ENCODE measurements around the gene PRDM11. TPM values are rescaled to one million over a fixed set of nuclear protein-coding genes. Genes with fewer than 3 reads are reported as not detected.

The PRDM11 gene
- 1 to 10 TPM; 4.1 to 8.3 TPM for total RNA-seq

DNA sequence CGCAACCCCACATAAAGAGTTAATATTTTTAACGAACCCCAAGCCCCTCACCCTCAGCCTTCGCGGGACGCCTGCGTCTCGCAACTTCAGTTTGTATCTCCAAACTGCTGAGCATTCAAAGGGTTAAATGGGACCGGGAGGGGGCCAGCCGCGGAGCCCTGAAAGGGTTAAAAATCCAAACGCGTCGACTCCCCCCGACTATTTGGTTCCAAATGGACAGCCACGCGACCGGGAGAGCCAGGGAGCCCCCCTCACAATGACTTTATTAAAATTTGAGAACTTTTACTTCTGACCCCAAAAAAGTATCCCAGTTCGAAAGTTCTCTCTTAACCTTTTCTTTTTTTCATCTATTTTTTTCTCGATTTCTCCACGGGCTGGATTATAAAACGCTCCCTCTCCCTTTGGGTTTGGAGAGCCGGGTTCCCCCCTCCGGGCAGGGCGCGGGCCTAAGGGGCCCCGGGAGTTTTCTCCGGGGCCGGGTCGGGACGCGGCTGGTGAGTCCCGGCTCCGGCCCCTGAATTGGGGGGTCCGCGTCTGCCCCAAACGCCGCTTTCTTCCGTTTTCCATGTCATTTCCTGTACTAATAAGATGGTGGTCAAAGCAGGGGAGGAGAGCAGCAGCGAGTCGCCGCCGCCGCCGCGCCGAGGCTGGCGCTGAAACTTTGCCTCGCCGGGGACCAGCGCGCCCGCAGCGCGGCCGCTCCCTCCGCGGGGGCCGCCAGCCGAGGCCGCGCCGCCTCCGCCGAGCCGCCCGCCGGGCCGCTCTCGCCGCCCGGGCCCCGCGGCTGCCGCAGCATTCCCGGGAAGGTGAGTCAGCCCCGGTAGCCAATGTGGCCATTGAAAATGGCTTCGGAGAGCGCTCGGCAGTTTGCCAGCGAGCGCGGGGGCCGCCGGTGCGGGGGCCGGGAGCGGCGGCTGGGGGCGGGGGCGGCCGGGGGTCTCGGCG is at the start of gene PRDM11:
TSS of gene PRDM11 (plus strand) at position 568 of the 945 bp plus-strand sequence. CDS start 35,128 bp downstream, outside the sequence.
- Histone ChIP-seq H3K36me3 (no peaks in the 10 kb centered on the region), H3K9me3 (no peaks in the 10 kb centered on the region), H3K9ac (ENCODE audit: low read depth in 2 of 2, low read length in 2 of 2) (peak within 1 kb of the TSS; percentile 75 to 76), H3K27me3 (no peaks in the 10 kb centered on the region), H3K27ac (peak within 1 kb of the TSS; percentile 88), H3K4me3 (peak within 1 kb of the TSS; percentile 77), H3K4me1 (peaks cover 3% of the 10 kb centered on the region)
- TF ChIP-seq, protein P1, sequence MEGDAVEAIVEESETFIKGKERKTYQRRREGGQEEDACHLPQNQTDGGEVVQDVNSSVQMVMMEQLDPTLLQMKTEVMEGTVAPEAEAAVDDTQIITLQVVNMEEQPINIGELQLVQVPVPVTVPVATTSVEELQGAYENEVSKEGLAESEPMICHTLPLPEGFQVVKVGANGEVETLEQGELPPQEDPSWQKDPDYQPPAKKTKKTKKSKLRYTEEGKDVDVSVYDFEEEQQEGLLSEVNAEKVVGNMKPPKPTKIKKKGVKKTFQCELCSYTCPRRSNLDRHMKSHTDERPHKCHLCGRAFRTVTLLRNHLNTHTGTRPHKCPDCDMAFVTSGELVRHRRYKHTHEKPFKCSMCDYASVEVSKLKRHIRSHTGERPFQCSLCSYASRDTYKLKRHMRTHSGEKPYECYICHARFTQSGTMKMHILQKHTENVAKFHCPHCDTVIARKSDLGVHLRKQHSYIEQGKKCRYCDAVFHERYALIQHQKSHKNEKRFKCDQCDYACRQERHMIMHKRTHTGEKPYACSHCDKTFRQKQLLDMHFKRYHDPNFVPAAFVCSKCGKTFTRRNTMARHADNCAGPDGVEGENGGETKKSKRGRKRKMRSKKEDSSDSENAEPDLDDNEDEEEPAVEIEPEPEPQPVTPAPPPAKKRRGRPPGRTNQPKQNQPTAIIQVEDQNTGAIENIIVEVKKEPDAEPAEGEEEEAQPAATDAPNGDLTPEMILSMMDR (IDR thresholded peaks at IDR 0.05) = no peak
- peak; percentile 46 for DNase-seq
- intact Hi-C loops (cut with DNase I) = no loop called here

DNA sequence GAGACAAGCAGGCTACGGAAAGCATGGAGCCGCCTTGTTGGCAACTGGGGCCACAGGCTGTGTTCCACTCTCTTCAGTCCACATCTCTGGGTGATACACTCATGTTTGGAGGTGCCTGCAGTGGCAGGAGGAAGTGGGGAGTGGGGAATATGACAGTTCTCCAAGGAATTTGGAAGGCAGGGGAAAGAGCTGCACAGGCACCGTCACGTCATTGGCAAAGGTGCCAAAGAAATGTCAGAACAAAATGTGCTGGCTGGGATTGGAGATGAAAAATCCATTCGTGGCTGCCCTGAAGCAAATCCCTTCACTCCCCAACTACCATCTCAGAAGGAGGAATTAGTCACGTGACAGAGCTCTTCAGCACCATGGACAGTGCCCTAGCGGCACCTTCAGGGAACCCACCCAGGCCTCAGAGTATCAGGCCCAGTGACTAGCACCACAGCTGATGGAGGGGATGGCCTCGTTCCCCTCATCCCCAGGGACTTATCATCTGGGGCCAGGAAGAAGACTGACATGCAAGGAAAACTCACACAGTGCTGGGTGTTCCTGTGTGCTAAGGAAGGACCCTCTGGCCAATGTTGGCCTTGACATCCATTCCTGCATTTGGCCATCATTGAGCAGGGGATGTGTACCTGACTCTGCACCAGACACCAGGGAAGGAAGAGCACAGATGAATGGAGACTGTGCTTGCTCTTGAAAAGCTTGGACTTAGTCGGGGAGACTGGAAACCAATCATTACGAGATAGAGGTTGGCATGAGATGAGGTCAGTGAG is 48.5 kb upstream of the PRDM11 start:
- Histone ChIP-seq H3K4me1 (no peaks in the 10 kb centered on the region), H3K4me3 (no peak overlapping the region), H3K36me3 (no peaks in the 10 kb centered on the region), H3K9ac (ENCODE audit: low read depth in 2 of 2, low read length in 2 of 2) (no peak overlapping the region), H3K9me3 (no peaks in the 10 kb centered on the region), H3K27ac (no peak overlapping the region), H3K27me3 (no peaks in the 10 kb centered on the region)
- intact Hi-C loops (cut with DNase I) = no loop called here
- DNase-seq = peak; percentile 64
- TF ChIP-seq, protein P1 (IDR thresholded peaks at IDR 0.05) = no peak

DNA sequence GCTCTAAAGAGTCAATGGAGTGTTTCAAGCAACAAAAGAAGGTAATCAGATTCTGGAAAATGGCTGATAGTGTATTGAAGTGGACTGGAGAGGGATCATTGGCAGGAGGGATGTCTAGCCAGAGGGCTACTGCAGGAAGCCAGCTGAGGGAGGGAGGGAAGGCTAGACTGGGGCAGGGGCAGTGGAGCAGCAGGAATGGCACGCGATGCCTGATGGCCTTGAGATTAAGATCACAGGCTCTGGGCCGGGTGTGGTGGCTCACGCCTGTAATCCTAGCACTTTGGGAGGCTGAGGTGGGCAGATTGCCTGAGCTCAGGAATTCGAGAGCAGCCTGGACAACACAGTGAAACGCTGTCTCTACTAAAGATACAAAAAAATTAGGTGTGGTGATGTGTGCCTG is 47.5 kb upstream of the PRDM11 start:
- no peak for DNase-seq
- H3K9me3 ChIP-seq = no peaks in the 10 kb centered on the region
- no peak overlapping the region for H3K27ac ChIP-seq
- no peaks in the 10 kb centered on the region for H3K27me3 ChIP-seq
- no peak overlapping the region for H3K4me3 ChIP-seq
- intact Hi-C loops (cut with DNase I) = no loop called here
- H3K9ac ChIP-seq (ENCODE audit: low read depth in 2 of 2, low read length in 2 of 2) = no peak overlapping the region
- no peaks in the 10 kb centered on the region for H3K36me3 ChIP-seq
- TF ChIP-seq, protein P1 (IDR thresholded peaks at IDR 0.05) = no peak
- H3K4me1 ChIP-seq = no peaks in the 10 kb centered on the region

DNA sequence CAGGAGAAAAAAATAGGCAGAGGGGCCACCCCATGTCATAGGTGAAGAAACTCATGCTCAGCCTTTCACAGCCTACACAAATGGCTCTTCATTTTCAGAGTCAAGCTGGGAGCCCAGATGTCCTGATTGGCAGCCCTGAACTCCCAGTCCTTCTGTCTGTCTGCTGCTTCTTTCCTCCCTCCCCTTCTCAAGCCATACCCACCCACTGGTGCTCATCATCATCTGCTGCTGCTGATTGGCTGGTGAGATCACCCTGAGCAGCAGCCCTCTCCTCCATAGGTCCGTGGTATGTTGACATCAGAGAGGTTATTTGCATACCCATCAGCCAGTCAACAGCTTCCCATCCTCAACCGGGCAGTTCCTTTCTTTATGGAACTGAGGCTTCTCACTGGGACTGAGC is 46.1 kb upstream of the PRDM11 start:
- Histone ChIP-seq H3K27ac (no peak overlapping the region), H3K9me3 (no peaks in the 10 kb centered on the region), H3K9ac (ENCODE audit: low read depth in 2 of 2, low read length in 2 of 2) (no peak overlapping the region), H3K4me1 (no peaks in the 10 kb centered on the region), H3K27me3 (no peaks in the 10 kb centered on the region), H3K4me3 (no peak overlapping the region), H3K36me3 (no peaks in the 10 kb centered on the region)
- intact Hi-C loops (cut with DNase I) = no loop called here
- peak; percentile 13 for DNase-seq
- TF ChIP-seq, protein P1 (IDR thresholded peaks at IDR 0.05) = no peak

DNA sequence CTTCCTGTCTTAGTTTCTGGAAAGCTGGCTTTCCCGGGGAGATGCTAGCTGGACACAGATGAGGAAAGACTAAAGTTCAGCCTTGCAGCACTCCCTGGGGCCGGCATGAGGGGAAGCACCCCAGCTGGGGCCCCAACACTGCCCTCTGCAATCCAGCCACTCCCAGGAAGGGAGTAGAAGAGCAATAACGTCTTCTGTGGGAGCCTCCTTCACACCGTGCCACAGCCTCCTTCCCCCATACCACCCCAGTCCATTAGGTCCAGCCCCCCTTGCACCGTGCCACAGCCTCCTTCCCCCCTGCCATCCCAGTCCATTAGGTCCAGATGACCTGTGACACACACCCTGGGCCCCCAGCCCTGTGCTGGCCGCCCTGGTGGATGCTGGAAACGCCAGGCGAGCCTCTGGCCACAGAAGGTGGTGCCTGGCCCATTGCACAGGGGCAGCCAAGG is 44.1 kb upstream of the PRDM11 start:
- TF ChIP-seq, protein P1 (IDR thresholded peaks at IDR 0.05) = no peak
- peak overlapping the region; percentile 28 for H3K27ac ChIP-seq
- no peaks in the 10 kb centered on the region for H3K9me3 ChIP-seq
- intact Hi-C loops (cut with DNase I) = loop anchor here (2.0 kb wide), 1 partner anchor 166 kb away; no protein-coding TSS in a partner anchor
- peak overlapping the region in 1 of 2 donors; percentile 39 for H3K9ac ChIP-seq (ENCODE audit: low read depth in 2 of 2, low read length in 2 of 2)
- no peaks in the 10 kb centered on the region for H3K27me3 ChIP-seq
- no peaks in the 10 kb centered on the region for H3K4me1 ChIP-seq
- H3K4me3 ChIP-seq = no peak overlapping the region
- DNase-seq = no peak
- H3K36me3 ChIP-seq = no peaks in the 10 kb centered on the region
